NCI-H748 (cell line): ENCODE data around the gene DCTN3.

Source experiments
- DNase-seq: peaks from one replicate; lab custom pipeline; 2025; ENCODE audit not compliant: unreplicated experiment; lab: John Stamatoyannopoulos, UW

The DCTN3 gene

DNA sequence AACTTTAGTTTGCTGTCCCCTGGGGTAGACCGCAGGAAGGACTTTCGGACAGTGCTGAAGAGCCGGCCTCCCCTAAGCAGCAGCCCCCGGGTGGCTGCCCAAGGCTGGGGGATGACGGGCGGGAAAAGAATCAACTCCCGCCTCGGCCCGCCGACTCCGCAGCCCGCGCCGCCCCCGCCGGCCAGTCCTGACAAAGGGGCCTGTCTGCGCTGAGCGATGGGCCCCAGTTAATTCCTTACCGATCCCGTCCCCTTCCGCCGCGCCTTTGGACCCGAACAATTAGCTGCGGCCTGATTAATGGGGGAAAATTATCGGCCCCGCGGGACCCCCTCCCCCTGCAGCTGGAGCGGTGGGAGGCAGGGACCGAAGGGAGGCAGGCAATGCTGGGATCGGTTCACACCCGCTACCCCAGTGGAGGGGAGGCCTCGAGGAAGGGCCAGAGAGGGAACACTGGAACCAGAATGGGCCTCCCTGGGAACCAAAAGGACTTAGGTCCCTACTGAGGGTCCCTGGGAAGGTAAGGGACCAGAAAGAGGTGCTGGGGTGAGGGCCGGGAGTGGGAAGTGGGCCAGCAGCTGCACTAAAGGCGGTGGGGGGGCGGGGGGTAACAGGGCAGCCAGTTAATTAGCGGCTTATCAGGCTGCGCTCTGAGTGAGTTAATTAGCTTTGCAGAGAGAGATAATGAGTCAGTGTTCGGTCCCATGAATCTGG lies 4.3 kb upstream of the DCTN3 start:
- DNase-seq, result no peak

DNA sequence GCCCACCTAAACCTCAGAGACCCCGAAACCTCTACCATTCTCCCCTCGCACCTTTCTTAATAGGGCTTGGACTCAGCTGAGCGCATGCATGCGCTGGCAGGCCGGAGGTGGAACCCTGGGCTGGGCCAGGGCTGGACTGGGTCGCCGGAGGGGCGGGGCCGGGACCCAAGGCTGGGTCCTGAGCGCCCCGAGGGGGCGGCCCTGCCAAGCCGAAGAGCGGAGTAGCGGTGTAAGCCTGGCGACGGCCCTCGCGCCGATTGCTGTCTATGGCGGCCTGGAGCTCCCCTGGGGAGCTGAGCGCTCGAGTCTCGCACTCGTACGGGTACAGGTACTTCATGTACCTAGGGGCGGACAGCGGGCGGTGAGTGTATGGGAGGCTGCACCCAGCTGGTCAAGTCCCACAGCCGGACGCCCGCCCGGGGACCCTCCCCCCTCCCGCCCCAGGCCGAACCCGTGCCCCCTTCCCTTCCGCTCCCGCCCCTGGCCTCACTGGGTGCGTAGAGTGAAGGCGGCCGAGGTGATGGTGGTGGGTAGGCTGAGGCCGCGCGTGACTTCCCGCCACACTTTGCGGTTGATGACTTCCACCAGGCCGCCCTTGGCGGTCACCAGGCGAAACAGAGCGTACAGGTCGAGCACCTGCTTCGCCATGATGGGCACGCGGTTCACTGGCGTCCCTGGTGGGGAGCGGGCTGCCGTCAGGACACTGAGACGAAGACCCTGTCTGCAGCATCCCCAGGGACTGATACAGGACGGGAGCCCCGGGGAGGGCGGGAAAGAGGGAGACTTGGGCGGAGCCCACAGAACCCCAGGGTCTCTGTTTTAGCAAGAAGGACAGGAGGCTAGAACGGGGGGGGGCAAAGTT lies 3.3 kb upstream of the DCTN3 start:
- DNase-seq, result no peak

DNA sequence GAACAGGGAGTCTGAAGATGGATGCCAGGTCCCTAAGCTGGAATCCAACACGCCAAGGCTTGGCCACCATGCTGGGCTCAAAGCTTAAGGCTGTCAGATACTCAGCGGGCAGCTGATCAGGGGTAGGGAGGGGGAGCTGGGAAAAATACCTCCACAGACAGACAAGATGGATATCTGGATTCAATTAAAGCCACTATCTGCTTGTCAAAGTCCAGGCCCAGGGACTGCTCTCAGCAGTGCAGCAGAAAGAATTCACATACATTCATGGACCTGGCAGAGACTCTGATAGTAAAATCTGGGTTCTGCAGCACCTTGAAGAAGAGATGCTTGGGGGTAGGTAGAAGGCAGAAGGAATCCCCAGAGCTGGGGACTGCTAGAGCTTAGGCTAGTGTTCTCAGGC lies 5.2 kb downstream of the DCTN3 start:
- no peak for DNase-seq

DNA sequence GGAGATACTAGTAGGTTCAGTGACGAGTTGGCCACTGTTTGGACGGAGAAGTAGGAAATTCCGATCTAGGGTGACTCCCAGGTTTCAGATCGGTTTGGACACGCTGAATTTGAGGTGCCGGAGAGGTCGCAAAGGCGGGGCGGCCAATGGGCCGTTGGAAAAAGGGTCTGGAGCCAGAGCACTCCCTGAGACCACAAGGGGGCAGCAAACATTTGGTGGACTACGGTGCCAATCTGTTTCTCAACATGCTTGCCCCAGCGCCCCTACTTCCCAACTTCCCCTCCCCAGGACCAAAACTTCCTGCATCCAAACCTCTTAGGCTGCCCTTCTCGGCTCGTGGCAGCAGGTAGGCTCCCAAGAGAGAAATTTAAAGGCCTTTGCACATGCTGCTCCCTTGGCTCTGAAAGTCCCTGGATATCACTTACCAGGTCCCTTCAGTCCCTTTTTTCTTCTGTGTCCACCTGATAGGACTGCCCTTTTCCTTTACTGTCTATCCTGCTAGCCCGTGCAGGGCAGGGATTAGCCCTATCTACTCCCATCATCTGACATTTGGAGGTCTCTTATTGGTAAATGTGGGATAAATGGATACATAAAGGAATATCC lies 7.4 kb downstream of the DCTN3 start:
- DNase-seq, result peak; percentile 83

DNA sequence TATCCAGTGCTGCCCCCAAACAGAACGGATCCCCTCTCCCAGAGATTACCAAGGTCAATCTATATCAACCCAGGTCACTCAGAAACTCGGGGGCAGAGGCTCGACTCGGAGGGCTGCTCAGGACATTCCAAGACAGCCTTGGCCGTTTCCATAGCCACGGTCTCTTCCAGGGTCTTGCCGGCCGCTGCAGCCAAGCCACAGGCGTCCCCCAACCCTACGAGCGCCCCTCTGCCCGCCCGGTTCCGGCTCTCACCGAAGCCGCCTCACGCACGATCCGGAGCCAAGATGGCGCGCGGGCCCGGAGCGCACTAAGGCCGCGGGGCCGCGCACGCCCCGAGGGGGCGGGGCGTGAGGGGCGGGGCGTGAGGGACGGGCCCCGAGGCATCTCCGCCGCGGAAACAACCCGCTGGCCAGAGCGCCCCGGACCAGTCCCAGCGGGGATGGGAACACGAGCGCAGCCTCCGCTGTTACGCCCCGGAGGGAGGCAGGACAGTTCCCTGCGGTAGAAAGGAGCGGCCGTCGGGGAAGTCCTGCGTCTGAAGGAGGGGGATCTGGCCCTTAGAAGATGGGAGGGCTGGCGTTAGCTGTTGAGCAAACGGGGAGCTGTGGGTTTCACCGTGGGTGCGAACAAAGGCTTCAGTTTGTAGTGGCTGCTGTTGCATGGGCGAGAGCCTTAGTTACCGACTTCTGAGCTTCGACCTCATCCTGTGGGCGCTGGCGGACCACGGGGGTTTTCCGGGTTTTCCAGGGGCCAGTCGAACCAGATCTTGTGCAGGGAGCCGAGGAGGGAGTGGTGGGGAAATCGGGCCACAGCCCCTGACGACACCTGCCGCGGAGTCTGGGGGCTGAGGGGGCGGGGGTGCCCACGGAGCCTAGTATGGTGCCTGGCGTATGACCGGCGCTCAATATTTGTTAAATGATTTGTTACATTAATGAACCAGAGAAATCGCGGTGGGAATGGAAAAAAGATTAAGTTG lies 8.2 kb downstream of the DCTN3 start, which contains the start of gene RPP25L:
TSS of gene RPP25L (minus strand) at position 287 of the 977 bp plus-strand sequence. CDS start 801 bp downstream, outside the sequence.
- DNase-seq, result peak; percentile 89

DNA sequence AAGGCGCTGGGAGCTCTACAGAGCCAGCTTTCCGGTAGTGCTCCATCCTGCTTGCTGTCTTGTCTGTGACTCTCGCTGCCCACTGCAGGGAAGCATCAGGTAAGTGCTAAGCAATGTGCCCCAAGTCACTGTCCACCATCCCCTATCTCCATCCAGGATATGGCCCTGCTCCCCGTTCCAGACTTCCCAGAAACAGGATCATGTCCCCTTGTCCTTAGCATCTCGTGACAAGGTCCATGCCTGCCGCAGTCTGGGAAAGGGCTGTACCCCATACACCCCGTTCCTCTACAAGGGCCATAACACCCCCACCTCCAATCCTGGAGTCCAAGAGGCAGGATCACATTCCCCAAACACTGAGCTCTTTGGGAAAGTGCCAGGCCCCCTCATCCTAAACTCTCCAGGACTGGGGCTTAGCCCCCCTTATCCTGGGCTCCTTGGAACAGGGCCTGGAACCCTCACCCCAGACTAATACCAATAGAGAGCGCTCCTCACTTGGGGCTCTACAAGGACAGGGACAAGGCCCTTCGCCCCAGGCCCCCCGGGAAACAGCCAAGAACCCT lies 9.0 kb downstream of the DCTN3 start:
- peak; percentile 40 for DNase-seq

DNA sequence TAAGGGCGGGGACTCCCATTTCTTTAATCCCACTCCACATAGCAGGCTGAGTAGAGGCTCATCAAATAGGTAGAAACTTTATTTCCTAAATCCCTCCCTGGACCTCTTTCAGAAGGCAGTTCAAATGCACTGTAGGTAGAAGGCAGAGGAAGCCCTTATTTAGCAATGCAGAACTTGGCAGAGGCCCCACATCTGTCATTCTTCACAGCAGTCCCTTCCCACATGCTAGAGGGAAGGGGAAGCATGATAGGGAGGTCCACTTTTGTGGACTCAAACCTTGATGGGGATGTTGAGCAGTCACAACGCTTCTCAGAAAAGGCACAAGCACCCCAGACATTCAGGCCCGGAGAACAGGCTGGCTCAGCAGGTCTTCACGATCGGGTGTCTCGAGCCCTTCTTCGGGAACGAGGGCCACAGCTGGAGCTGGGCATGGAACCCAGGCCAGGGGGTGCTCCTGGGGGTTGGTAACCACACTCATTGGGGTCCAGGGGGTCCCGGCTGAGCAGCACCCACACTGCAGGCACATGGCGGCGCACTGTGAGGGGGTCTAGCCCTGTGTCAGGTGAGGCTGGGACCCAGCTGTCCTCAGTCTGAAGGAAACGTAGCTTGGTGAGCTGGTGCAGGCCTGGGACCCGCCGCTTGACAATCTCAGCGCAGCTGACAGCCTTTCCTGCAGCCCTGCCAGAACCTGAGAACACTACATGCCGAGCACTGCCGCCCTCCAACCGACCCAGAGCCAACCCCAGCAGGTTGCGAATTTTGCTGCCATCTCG lies 9.7 kb downstream of the DCTN3 start:
- DNase-seq, result no peak

DNA sequence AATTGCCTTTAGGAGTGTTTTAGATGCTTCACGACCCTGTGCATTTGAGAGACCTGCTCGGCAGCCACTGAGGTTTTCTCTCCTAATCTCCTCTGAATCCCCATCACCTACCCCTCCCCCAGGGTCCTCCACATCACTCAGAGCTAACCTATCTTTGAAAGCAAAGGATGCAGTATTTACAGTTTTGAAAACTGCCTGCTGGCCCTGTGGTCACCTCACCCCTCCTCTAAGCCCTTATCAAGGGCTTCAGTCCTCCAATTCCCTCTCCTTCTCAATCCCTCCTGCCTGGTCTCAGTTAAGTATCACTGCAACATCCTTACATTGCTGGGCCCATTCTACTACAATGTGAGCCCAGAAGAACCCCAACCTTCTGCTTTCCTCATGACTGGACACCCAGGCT lies 13.0 kb downstream of the DCTN3 start:
- no peak for DNase-seq

DNA sequence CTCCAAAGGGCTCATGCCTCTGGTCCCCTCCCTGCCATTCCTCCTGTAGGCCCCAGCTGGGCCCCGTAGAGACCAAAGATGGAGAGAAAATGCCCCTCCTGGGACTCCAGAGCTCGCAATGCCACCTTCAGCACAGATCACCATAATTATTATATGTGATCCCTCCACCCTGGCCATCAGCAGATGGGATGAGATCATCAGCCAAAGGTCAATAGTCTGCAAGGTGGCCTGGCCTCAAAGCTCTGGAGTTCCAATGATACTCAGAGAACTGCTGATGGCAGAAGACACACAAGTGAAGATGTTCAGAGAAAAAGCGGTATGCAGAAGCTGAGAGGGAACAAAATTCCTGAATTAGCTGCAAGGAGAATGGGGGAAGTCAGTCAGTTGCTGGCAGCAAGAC lies 13.4 kb downstream of the DCTN3 start:
- no peak for DNase-seq

DNA sequence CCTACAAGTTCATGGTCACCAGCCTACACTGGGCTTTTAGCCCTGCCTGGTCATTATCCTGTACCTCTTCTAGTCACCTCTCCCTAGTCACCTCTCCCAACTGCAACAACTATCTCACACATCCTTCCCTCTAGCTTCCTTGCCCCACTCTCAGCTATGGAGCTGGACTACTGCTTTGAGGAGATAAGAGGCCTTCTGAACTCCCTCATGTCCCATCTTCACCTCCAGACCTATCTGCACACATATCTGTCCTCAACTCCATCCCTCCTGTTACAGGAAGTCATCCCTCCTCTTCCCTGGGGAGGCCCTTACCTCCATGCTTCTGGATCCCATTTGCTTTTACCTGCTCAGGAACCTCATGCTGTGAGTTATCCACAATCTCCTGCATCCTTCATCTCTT lies 14.1 kb downstream of the DCTN3 start:
- no peak for DNase-seq

DNA sequence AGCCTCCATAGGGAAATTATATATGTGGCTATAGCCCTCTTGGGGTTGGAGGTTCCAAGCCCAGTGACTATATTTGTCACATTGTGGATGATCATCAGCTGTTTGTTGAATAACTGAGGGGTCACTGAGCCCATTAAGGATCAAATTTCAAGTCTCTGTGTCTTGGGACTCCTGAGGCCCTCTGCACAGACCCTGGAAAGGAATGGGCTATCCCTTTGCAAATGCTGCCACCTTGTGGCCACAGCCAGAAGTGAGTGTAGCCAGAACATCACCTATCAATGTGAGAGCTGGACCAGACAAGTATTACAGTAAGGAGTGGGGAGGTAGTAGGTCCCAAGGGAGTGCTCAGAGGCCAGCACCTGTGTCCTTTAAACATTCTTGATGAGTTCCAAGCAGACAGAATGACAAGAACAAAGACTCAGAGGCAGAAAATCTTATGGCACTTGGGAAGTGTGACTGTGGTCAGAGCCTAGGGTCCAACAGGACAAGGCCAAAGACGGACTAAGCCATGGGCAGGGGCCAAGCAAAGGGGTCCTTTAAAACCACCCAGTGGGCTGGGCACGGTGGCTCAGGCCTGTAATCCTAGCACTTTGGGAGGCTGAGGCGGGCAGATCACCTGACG lies 16.6 kb downstream of the DCTN3 start:
- peak; percentile 75 for DNase-seq

DNA sequence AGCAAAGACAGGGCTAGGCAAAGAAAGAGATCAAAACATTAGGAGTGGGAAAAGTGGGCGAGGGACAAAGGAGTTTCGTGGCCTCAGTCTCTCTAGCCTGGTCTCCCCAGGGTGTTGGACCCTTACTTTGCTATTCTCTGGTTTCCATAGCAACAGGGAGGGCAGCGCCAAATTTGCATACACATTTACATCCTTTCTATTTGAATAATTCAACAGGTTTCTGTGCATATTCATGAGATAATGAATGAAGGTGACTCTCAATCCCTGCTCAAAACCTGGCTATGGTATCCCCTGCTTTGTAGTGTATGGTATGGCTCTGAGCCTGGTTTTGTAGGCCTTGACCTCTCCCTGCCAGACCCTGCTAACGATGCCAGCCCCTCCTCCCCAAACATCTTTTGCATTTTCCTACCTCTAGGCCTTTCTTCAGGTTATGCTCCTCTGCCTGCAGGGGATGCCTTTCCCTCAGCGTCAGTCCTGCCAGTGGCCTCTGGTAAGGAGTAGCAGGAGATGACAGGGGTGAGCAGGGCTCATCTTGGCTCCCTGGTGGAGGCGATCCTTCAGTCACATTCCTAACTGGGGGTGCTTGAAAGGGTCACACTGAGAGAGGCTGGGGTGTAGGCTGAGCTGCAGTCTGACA lies 18.2 kb downstream of the DCTN3 start:
- DNase-seq, result no peak

DNA sequence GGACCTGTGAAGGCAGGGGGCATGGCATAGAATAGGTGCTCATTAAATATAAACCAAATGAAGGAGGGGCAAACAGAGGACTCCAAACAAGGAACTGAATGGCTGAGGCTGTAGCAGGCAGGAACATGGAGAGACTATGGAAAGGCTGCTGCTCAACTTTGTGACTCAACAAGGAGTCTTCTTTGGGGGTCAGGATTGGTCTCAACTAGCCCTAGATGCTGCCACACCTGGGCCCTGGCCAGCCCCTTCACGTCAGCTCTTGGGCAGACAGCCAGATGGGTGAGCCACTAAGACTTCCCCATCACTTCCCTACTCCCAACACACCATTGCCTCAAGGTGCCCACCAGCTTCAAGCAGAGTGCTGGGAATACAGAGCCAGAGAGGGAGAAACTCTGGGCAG lies 19.4 kb downstream of the DCTN3 start:
- no peak for DNase-seq

DNA sequence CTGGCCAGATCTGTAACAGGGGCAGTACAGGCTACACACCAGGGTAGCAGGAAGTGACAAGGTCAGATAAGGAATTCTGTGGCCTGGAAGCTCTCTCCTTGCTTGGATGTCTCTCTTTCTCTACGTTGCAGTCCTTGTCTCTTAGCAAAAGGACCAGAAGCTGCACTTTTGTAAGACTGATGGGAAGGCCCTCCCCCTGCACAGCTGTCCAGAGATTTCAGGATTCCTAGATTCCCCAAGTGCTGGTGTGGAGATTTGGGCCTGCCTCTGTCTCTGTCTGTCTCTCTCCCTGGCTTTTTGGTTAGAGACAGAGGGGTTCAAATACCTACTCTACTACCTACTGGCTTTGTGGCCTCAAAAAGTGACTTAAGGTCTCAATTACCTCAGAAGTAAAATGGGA lies 20.7 kb downstream of the DCTN3 start:
- DNase-seq, result no peak

DNA sequence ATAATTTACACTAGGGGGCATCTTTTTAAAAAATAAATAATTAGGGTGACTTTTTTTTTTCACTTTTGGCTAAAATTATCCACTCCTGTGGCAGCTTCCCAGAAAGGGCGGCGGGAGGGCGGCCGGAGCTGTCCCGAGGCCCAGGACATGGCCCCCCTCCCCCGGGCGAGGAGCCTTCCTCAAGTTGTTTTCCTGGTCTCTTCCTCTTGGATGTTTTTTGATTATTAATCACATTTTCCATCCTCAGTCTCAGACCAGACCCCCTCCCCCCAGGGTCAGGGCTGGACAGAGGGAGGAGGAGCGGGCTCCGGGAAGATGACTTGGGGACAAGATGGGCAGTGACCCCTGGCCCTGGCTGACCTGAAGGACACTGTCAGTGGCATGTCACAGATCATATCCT lies 26.1 kb downstream of the DCTN3 start:
- DNase-seq, result no peak

DNA sequence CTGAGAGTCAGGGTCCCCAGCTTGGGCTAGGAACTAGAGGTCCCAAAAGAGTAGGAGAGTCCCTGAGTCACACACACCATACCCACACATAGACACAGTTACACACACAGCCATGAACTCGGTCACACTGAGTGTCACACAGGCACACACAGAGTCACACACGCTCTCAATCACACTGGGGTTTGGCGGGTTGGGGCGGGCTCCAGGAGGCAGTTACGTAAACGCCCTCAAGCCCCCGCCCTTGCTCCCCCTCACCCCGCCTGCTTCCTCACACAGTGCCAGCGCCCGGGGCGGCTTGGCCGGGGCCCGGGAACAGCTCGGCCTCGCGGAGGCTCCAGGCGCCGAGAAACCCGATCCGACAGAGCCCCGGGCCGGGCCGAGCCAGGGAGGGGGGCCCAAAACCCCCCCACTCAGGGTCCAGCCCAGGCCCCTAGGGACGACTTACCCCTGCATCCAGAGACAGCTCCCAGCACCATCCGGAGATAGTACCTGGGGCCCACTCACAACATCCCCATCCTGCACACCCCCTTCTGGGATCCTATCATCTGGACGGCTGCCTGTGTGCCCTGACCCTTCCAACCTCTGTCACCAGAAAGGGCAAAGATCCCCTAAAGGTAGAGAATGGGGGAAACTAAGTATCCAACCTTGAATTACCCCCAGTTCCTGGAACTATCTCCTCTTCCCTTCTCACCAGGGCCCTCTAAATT lies 27.2 kb downstream of the DCTN3 start:
- DNase-seq, result peak; percentile 25

DNA sequence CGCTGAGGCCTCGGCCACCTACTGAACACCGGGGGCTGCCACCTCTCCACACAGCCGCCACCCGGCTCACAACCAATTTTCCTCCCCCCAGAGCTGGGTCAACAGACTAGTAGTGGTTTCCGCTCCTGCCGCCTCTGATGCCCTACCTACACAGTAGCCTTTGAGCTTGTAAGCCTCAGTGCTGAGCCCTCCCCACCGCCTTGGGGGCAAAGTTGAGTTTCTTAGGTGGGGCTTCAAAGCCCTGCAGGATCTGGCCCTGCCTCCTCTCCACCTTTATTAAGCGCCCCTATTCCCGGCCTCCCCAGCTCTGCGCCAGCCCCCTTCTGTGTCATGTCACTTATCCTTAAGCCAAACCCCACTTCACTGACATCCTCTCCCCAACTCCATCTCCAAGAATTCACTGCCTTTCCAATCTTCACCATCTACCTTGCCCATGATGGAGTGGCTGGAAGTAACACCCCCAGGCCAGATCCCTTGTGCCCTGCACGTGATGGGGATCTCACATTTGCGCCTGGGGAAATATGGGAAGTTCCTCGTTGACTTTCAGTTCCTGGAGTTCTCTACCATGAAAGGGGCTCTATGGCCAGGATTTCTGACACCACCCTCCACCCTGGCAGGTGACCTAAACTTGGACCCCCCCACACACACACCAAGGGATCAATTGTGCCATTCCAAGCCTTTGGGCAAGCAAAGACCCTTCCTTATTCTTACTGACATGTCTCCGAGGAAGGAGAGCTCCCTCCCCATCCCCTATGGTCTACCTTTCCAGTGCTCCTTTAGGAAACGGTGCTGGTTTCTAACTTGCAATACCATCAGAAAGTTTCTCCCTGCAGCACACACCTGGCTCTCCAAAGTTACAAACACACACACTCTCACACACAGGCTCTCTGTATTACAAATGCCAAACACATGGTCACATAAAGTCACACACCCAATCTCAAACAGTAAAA lies 28.1 kb downstream of the DCTN3 start:
- DNase-seq, result no peak
